ENCODE measurements around the gene ALX4.

ALX4 gene

GRCh38 chr11:44316659-44317240 is 6.8 kb upstream of the ALX4 start:
- H3K4me1 ChIP-seq = no peaks in the 10 kb centered on the region
- H3K4me3 ChIP-seq = no peak overlapping the region
- H3K36me3 ChIP-seq (replicated peaks) = no peaks in the 10 kb centered on the region
- DNase-seq (ENCODE audit: low spot score in 2 of 2) = no peak
- no peaks in the 10 kb centered on the region for H3K9me3 ChIP-seq
- in situ Hi-C loops (cut with MboI; ENCODE audit: low sequenced_read_pairs) = no loop called here
- H3K27me3 ChIP-seq (ENCODE audit: low read depth) = peaks cover 91% of the 10 kb centered on the region

- Histone ChIP-seq H3K4me1 (no peaks in the 10 kb centered on the region), H3K4me3 (no peak overlapping the region), H3K36me3 (replicated peaks) (no peaks in the 10 kb centered on the region), H3K27me3 (ENCODE audit: low read depth) (peaks cover 90% of the 10 kb centered on the region), H3K9me3 (no peaks in the 10 kb centered on the region)
- in situ Hi-C loops (cut with MboI; ENCODE audit: low sequenced_read_pairs) = no loop called here
- DNase-seq (ENCODE audit: low spot score in 2 of 2) = no peak
Measured at GRCh38 chr11:44315947-44316658, 6.2 kb upstream of the ALX4 start.

- Histone ChIP-seq H3K27me3 (ENCODE audit: low read depth) (peaks cover 86% of the 10 kb centered on the region), H3K4me3 (no peak overlapping the region), H3K9me3 (no peaks in the 10 kb centered on the region), H3K36me3 (replicated peaks) (no peaks in the 10 kb centered on the region), H3K4me1 (no peaks in the 10 kb centered on the region)
- DNase-seq (ENCODE audit: low spot score in 2 of 2) = no peak
- in situ Hi-C loops (cut with MboI; ENCODE audit: low sequenced_read_pairs) = no loop called here
Measured at GRCh38 chr11:44314733-44315132, 4.8 kb upstream of the ALX4 start.

GRCh38 chr11:44313761-44314489 is 4.0 kb upstream of the ALX4 start:
- H3K36me3 ChIP-seq (replicated peaks) = no peaks in the 10 kb centered on the region
- H3K4me3 ChIP-seq = no peak overlapping the region
- H3K27me3 ChIP-seq (ENCODE audit: low read depth) = peaks cover 83% of the 10 kb centered on the region
- no peaks in the 10 kb centered on the region for H3K4me1 ChIP-seq
- H3K9me3 ChIP-seq = no peaks in the 10 kb centered on the region
- in situ Hi-C loops (cut with MboI; ENCODE audit: low sequenced_read_pairs) = no loop called here
- no peak for DNase-seq (ENCODE audit: low spot score in 2 of 2)

GRCh38 chr11:44312876-44313275 is 2.9 kb upstream of the ALX4 start:
- H3K4me1 ChIP-seq = no peaks in the 10 kb centered on the region
- H3K4me3 ChIP-seq = no peak overlapping the region
- no peaks in the 10 kb centered on the region for H3K36me3 ChIP-seq (replicated peaks)
- H3K9me3 ChIP-seq = no peaks in the 10 kb centered on the region
- H3K27me3 ChIP-seq (ENCODE audit: low read depth) = peaks cover 72% of the 10 kb centered on the region
- DNase-seq (ENCODE audit: low spot score in 2 of 2) = no peak
- in situ Hi-C loops (cut with MboI; ENCODE audit: low sequenced_read_pairs) = no loop called here

GRCh38 chr11:44311339-44312261 is 1.7 kb upstream of the ALX4 start:
- Histone ChIP-seq H3K4me3 (no peak overlapping the region), H3K36me3 (replicated peaks) (no peaks in the 10 kb centered on the region), H3K9me3 (no peaks in the 10 kb centered on the region), H3K27me3 (ENCODE audit: low read depth) (peaks cover 60% of the 10 kb centered on the region), H3K4me1 (no peaks in the 10 kb centered on the region)
- in situ Hi-C loops (cut with MboI; ENCODE audit: low sequenced_read_pairs) = no loop called here
- DNase-seq (ENCODE audit: low spot score in 2 of 2) = no peak

GRCh38 chr11:44310463-44311272 is 729 bp upstream of the ALX4 start:
- DNase-seq (ENCODE audit: low spot score in 2 of 2) = peak in 1 of 2 experiments; percentile 51
- no peaks in the 10 kb centered on the region; the same call in 1 of the 2 replicates for H3K4me1 ChIP-seq
- no peaks in the 10 kb centered on the region for H3K36me3 ChIP-seq (replicated peaks)
- H3K9me3 ChIP-seq = no peaks in the 10 kb centered on the region
- H3K4me3 ChIP-seq = peak overlapping the region; percentile 40
- in situ Hi-C loops (cut with MboI; ENCODE audit: low sequenced_read_pairs) = no loop called here
- peaks cover 64% of the 10 kb centered on the region for H3K27me3 ChIP-seq (ENCODE audit: low read depth)

- Histone ChIP-seq H3K4me3 (peak overlapping the region; percentile 40), H3K4me1 (no peaks in the 10 kb centered on the region; the same call in 1 of the 2 replicates), H3K9me3 (no peaks in the 10 kb centered on the region), H3K27me3 (ENCODE audit: low read depth) (peaks cover 64% of the 10 kb centered on the region), H3K36me3 (replicated peaks) (no peaks in the 10 kb centered on the region)
- in situ Hi-C loops (cut with MboI; ENCODE audit: low sequenced_read_pairs) = no loop called here
- DNase-seq (ENCODE audit: low spot score in 2 of 2) = peak in 1 of 2 experiments; percentile 19
Measured at GRCh38 chr11:44310206-44310462, 195 bp upstream of the ALX4 start.

GRCh38 chr11:44308923-44309477 is 939 bp downstream of the ALX4 start:
- in situ Hi-C loops (cut with MboI; ENCODE audit: low sequenced_read_pairs) = no loop called here
- Histone ChIP-seq H3K4me1 (no peaks in the 10 kb centered on the region; the same call in 1 of the 2 replicates), H3K9me3 (no peaks in the 10 kb centered on the region), H3K4me3 (peak overlapping the region; percentile 40), H3K36me3 (replicated peaks) (no peaks in the 10 kb centered on the region), H3K27me3 (ENCODE audit: low read depth) (peaks cover 66% of the 10 kb centered on the region)
- no peak for DNase-seq (ENCODE audit: low spot score in 2 of 2)

GRCh38 chr11:44308256-44308922 is 1.6 kb downstream of the ALX4 start:
- in situ Hi-C loops (cut with MboI; ENCODE audit: low sequenced_read_pairs) = no loop called here

GRCh38 chr11:44307340-44308099 is 2.4 kb downstream of the ALX4 start:
- in situ Hi-C loops (cut with MboI; ENCODE audit: low sequenced_read_pairs) = no loop called here
- Histone ChIP-seq H3K27me3 (ENCODE audit: low read depth) (peaks cover 57% of the 10 kb centered on the region), H3K4me3 (no peak overlapping the region), H3K9me3 (no peaks in the 10 kb centered on the region), H3K36me3 (replicated peaks) (no peaks in the 10 kb centered on the region), H3K4me1 (no peaks in the 10 kb centered on the region; the same call in 1 of the 2 replicates)
- DNase-seq (ENCODE audit: low spot score in 2 of 2) = no peak

More at GRCh38 chr11:44308256-44308922, 1.6 kb downstream of the ALX4 start:
- H3K4me1 ChIP-seq = no peaks in the 10 kb centered on the region; the same call in 1 of the 2 replicates
- H3K4me3 ChIP-seq = peak overlapping the region; percentile 15
- H3K36me3 ChIP-seq (replicated peaks) = no peaks in the 10 kb centered on the region
- DNase-seq (ENCODE audit: low spot score in 2 of 2) = no peak
- peaks cover 66% of the 10 kb centered on the region for H3K27me3 ChIP-seq (ENCODE audit: low read depth)
- no peaks in the 10 kb centered on the region for H3K9me3 ChIP-seq

- Histone ChIP-seq H3K9me3 (no peaks in the 10 kb centered on the region), H3K27me3 (ENCODE audit: low read depth) (peaks cover 52% of the 10 kb centered on the region), H3K36me3 (replicated peaks) (no peaks in the 10 kb centered on the region), H3K4me3 (no peak overlapping the region), H3K4me1 (no peaks in the 10 kb centered on the region; the same call in 1 of the 2 replicates)
- DNase-seq (ENCODE audit: low spot score in 2 of 2) = no peak
- in situ Hi-C loops (cut with MboI; ENCODE audit: low sequenced_read_pairs) = no loop called here
Measured at GRCh38 chr11:44306918-44307244, 3.1 kb downstream of the ALX4 start.
